Measurements from ENCODE around the gene ZNF281.
"Not testable (repeated sequence)": the region's sequence is repeated elsewhere in the genome, so short reads cannot be mapped to it uniquely, and the experiment has no call there.

The ZNF281 gene

GRCh38 chr1:200363264-200363933 lies 46.4 kb downstream of the ZNF281 start:
- no peak for DNase-seq

DNA sequence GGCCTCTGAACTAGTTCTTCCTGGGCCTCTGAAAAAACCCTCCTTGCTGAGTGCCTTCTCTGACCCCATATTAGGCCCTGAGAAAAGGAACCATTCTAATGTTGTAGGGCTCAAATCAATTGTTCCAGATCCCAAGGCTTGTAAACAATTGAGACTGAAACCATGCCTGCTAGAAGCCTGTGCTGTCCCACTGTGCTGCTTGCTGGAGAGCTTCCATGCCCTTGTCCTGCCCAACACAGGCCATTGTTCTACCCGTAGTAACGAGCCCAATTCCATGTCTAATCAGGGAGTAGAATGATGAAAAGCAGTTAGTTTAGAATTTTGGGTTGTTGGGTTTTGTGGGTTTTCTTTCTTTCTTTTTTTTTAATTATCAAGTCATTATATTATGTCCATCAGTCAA lies 47.4 kb downstream of the ZNF281 start:
- no peak for DNase-seq

DNA sequence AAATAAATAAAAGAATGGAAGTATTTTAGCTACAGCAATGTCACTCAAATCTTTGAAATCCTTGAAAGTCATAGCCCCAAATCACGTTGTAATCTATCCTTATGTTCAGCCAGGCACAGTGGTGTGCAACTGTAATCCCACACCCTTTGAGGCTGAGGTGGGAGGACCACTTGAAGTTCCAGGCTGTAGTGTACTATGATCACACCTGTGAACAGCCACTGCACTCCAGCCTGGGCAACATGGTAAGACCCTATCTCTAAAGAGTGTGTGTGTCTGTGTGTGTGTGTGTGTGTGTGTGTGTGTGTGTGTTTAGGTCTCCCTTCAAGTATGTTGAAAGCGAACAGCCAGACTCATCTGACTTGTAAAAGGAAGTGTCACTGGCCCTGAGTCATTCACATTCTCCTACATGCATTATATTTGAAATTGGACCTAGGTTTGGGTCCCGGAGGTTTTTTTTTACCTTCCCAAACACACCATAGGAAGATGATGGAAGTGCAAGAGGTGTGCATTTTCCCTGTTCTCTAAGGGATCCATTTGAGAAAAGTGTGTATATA lies 50.1 kb downstream of the ZNF281 start:
- no peak for DNase-seq

DNA sequence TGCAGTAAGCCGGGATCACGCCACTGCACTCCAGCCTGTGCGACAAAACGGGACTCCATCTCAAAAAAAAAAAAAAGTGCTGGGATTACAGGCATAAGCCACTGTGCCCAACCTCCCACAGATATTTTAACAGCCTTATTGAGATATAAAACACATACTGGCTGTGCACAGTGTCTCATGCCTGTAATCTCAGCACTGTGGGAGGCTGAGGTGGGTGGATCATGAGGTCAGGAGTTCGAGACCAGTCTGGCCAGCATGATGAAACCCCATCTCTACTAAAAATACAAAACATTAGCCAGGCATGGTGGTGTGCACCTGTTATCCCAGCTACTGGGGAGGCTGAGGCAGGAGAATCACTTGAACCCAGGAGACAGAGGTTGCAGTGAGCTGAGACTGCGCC lies 51.9 kb downstream of the ZNF281 start:
- not testable (repeated sequence) for DNase-seq

- no peak for DNase-seq
These were observed 54.0 kb downstream of the ZNF281 start for GRCh38 chr1:200355801-200356200.
